Stimulated activated naive CD8-positive, alpha-beta T cell treated with anti-CD3 and anti-CD28 coated beads, Interleukin-15, amount 100 ng/mL, for 72 hours (primary cell): ENCODE data around the gene DHX29.
A peak's percentile ranks its signal among the peaks of the same experiment; 100 is the strongest.

ENCODE experiments used
- ATAC-seq: fragments of 150-1000 bp; cut with Tn5 transposase; 2 replicates; pipeline ENCODE4 v1.10.0; 2021; ENCODE audit warnings: mild to moderate bottlenecking, moderate library complexity
- DNase-seq, 2 donors: peaks; one replicate each; pipeline ENCODE4 v3.0.0; 2021 to 2022
- H3K27ac Mint-ChIP-seq, 2 donors: one replicate each; pipeline ENCODE4 v1.8.0; 2022; ENCODE audit warnings: mild to moderate bottlenecking in 2 of 2, mixed read lengths in 2 of 2, moderate library complexity in 2 of 2
- H3K27me3 Mint-ChIP-seq: one replicate; pipeline ENCODE4 v1.8.0; 2022; ENCODE audit warnings: mixed read lengths
- H3K4me1 Mint-ChIP-seq: one replicate; pipeline ENCODE4 v1.8.0; 2022; ENCODE audit warnings: mild to moderate bottlenecking, mixed read lengths
- H3K4me3 Mint-ChIP-seq, 2 donors: one replicate each; pipeline ENCODE4 v1.8.0; 2022; ENCODE audit warnings: mild to moderate bottlenecking in 2 of 2, mixed read lengths in 2 of 2, moderate library complexity in 1 of 2
- H3K9me3 Mint-ChIP-seq, 2 donors: one replicate each; pipeline ENCODE4 v1.8.0; 2022; ENCODE audit warnings: mixed read lengths in 2 of 2

DHX29 gene

GRCh38 chr5:55307383-55308253 lies at the start of gene DHX29, which contains the start of gene MTREX:
Gene DHX29, minus strand, starts transcription at chr5:55307694. Its CDS starts 121 bp downstream, at chr5:55307573.
Gene MTREX, plus strand, starts transcription at chr5:55307989. Its CDS starts 25 bp downstream, at chr5:55308014.
- DNase-seq (peak; percentile 87 to 90), ATAC-seq (peak; percentile 96)
- H3K27me3 Mint-ChIP-seq = no peaks in the 10 kb centered on the region
- peaks cover 21% of the 10 kb centered on the region for H3K4me1 Mint-ChIP-seq
- no peak within 1 kb of the TSS for H3K4me3 Mint-ChIP-seq
- H3K9me3 Mint-ChIP-seq = peaks cover 0 to 8% of the 10 kb centered on the region in 2 donors
- H3K27ac Mint-ChIP-seq = no peak within 1 kb of the TSS

GRCh38 chr5:55356896-55357295 lies 49.4 kb upstream of the DHX29 start:
- no peak overlapping the region for H3K27ac Mint-ChIP-seq
- H3K4me3 Mint-ChIP-seq = no peak overlapping the region
- H3K4me1 Mint-ChIP-seq = peaks cover 5% of the 10 kb centered on the region
- ATAC-seq (peak; percentile 23), DNase-seq (no peak)
- no peaks in the 10 kb centered on the region for H3K9me3 Mint-ChIP-seq
- H3K27me3 Mint-ChIP-seq = no peaks in the 10 kb centered on the region

- Mint-ChIP-seq H3K4me1 (peaks cover 10% of the 10 kb centered on the region), H3K27ac (no peak overlapping the region)
These were observed 43.3 kb upstream of the DHX29 start for GRCh38 chr5:55350754-55351153.

GRCh38 chr5:55347786-55348185 lies 40.3 kb upstream of the DHX29 start:
- DNase-seq (no peak), ATAC-seq (no peak)

More at GRCh38 chr5:55350754-55351153, 43.3 kb upstream of the DHX29 start:
- Mint-ChIP-seq H3K27me3 (no peaks in the 10 kb centered on the region), H3K9me3 (no peaks in the 10 kb centered on the region), H3K4me3 (no peak overlapping the region)
- DNase-seq (no peak), ATAC-seq (no peak)

GRCh38 chr5:55345327-55345726 lies 37.8 kb upstream of the DHX29 start:
- Mint-ChIP-seq H3K27ac (no peak overlapping the region), H3K4me1 (peaks cover 5% of the 10 kb centered on the region), H3K27me3 (no peaks in the 10 kb centered on the region), H3K4me3 (no peak overlapping the region), H3K9me3 (no peaks in the 10 kb centered on the region)
- DNase-seq = no peak
- no peak for ATAC-seq

More at GRCh38 chr5:55347786-55348185, 40.3 kb upstream of the DHX29 start:
- Mint-ChIP-seq H3K4me3 (no peak overlapping the region), H3K9me3 (no peaks in the 10 kb centered on the region), H3K27ac (peak overlapping the region in 1 of 2 donors; percentile 68), H3K4me1 (peaks cover 5% of the 10 kb centered on the region), H3K27me3 (no peaks in the 10 kb centered on the region)

GRCh38 chr5:55344392-55344992 lies 37.0 kb upstream of the DHX29 start:
- no peaks in the 10 kb centered on the region for H3K9me3 Mint-ChIP-seq
- H3K4me1 Mint-ChIP-seq = peaks cover 5% of the 10 kb centered on the region
- no peak for ATAC-seq
- DNase-seq = peak; percentile 49 to 61
- no peaks in the 10 kb centered on the region for H3K27me3 Mint-ChIP-seq
- H3K4me3 Mint-ChIP-seq = no peak overlapping the region
- H3K27ac Mint-ChIP-seq = no peak overlapping the region

GRCh38 chr5:55343609-55344008 lies 36.1 kb upstream of the DHX29 start:
- Mint-ChIP-seq H3K4me3 (no peak overlapping the region), H3K27ac (no peak overlapping the region), H3K9me3 (no peaks in the 10 kb centered on the region), H3K27me3 (no peaks in the 10 kb centered on the region), H3K4me1 (peaks cover 14% of the 10 kb centered on the region)
- ATAC-seq (no peak), DNase-seq (no peak)

- Mint-ChIP-seq H3K4me3 (no peak overlapping the region), H3K9me3 (no peaks in the 10 kb centered on the region), H3K27me3 (no peaks in the 10 kb centered on the region), H3K27ac (no peak overlapping the region), H3K4me1 (peaks cover 19% of the 10 kb centered on the region)
- DNase-seq = no peak
- no peak for ATAC-seq
These were observed 35.6 kb upstream of the DHX29 start for GRCh38 chr5:55343107-55343506.

GRCh38 chr5:55338810-55339243 lies 31.3 kb upstream of the DHX29 start:
- peaks cover 22% of the 10 kb centered on the region for H3K4me1 Mint-ChIP-seq
- no peaks in the 10 kb centered on the region for H3K9me3 Mint-ChIP-seq
- H3K27me3 Mint-ChIP-seq = no peaks in the 10 kb centered on the region
- H3K4me3 Mint-ChIP-seq = peak overlapping the region; percentile 56 to 60
- peak; percentile 97 for ATAC-seq
- peak overlapping the region; percentile 72 to 81 for H3K27ac Mint-ChIP-seq
- DNase-seq = peak; percentile 24 to 77

- H3K27me3 Mint-ChIP-seq = no peaks in the 10 kb centered on the region
- ATAC-seq (no peak), DNase-seq (no peak)
- H3K4me3 Mint-ChIP-seq = peak overlapping the region; percentile 56 to 60
- peak overlapping the region; percentile 49 to 81 for H3K27ac Mint-ChIP-seq
- H3K4me1 Mint-ChIP-seq = peaks cover 22% of the 10 kb centered on the region
- H3K9me3 Mint-ChIP-seq = no peaks in the 10 kb centered on the region
These were observed 30.7 kb upstream of the DHX29 start for GRCh38 chr5:55338092-55338613.

- DNase-seq = no peak
- no peak for ATAC-seq
- H3K27ac Mint-ChIP-seq = no peak overlapping the region
- no peaks in the 10 kb centered on the region for H3K27me3 Mint-ChIP-seq
- H3K9me3 Mint-ChIP-seq = no peaks in the 10 kb centered on the region
- no peak overlapping the region for H3K4me3 Mint-ChIP-seq
- peaks cover 35% of the 10 kb centered on the region for H3K4me1 Mint-ChIP-seq
These were observed 26.3 kb upstream of the DHX29 start for GRCh38 chr5:55333811-55334210.

- ATAC-seq (no peak), DNase-seq (no peak)
- H3K27me3 Mint-ChIP-seq = no peaks in the 10 kb centered on the region
- peaks cover 27% of the 10 kb centered on the region for H3K4me1 Mint-ChIP-seq
- H3K4me3 Mint-ChIP-seq = no peak overlapping the region
- no peak overlapping the region for H3K27ac Mint-ChIP-seq
- H3K9me3 Mint-ChIP-seq = no peaks in the 10 kb centered on the region
These were observed 25.5 kb upstream of the DHX29 start for GRCh38 chr5:55333017-55333416.

GRCh38 chr5:55331321-55331720 lies 23.8 kb upstream of the DHX29 start:
- ATAC-seq (no peak), DNase-seq (no peak)
- no peaks in the 10 kb centered on the region for H3K9me3 Mint-ChIP-seq
- no peaks in the 10 kb centered on the region for H3K27me3 Mint-ChIP-seq
- no peak overlapping the region for H3K27ac Mint-ChIP-seq
- no peak overlapping the region for H3K4me3 Mint-ChIP-seq
- H3K4me1 Mint-ChIP-seq = peaks cover 28% of the 10 kb centered on the region

GRCh38 chr5:55327281-55327680 lies 19.8 kb upstream of the DHX29 start:
- H3K4me1 Mint-ChIP-seq = peaks cover 28% of the 10 kb centered on the region
- no peaks in the 10 kb centered on the region for H3K27me3 Mint-ChIP-seq
- H3K9me3 Mint-ChIP-seq = no peaks in the 10 kb centered on the region
- ATAC-seq (no peak), DNase-seq (no peak)
- H3K27ac Mint-ChIP-seq = peak overlapping the region in 1 of 2 donors; percentile 7
- no peak overlapping the region for H3K4me3 Mint-ChIP-seq

GRCh38 chr5:55325621-55326020 lies 18.1 kb upstream of the DHX29 start:
- Mint-ChIP-seq H3K4me1 (peaks cover 19% of the 10 kb centered on the region), H3K27me3 (no peaks in the 10 kb centered on the region), H3K4me3 (no peak overlapping the region), H3K9me3 (no peaks in the 10 kb centered on the region), H3K27ac (no peak overlapping the region)
- no peak for DNase-seq
- ATAC-seq = no peak
